ENCODE results near the gene CHMP2B. TPM values are rescaled to one million over a fixed set of nuclear protein-coding genes. Genes with fewer than 3 reads are reported as not detected.

The CHMP2B gene
- total and polyA plus RNA-seq, 2 donors from 2014 or later: 31.7 to 37.8 TPM

GRCh38 chr3:87206070-87206469, 21.0 kb upstream of the CHMP2B start:
- peak; percentile 3 for FAIRE-seq
- Histone ChIP-seq H3K4me1 (ENCODE audit: control insufficient read depth in 2 of 3, insufficient read depth in 2 of 3, low read depth in 1 of 3, low read length in 3 of 3) (no peaks in the 10 kb centered on the region), H3K9ac (ENCODE audit: low read length in 3 of 3) (no peak overlapping the region), H3K4me3 (ENCODE audit: low read length in 3 of 3) (no peak overlapping the region), H3K27me3 (ENCODE audit: control insufficient read depth, insufficient read depth, low read length) (no peaks in the 10 kb centered on the region), H3K27ac (ENCODE audit: low read depth in 2 of 2, low read length in 2 of 2) (no peak overlapping the region), H3K9me3 (ENCODE audit: control insufficient read depth in 2 of 3, insufficient read depth in 1 of 3, low read length in 3 of 3) (no peaks in the 10 kb centered on the region), H3K36me3 (ENCODE audit: control insufficient read depth in 2 of 3, insufficient read depth in 3 of 3, low read length in 3 of 3) (no peaks in the 10 kb centered on the region)
- peak in 2 of 5 donors; percentile 27 to 31 for DNase-seq
- no peak for TF ChIP-seq CTCF (IDR thresholded peaks at IDR 0.05; ENCODE audit: borderline replicate concordance, extremely low read depth, insufficient read depth)
- intact Hi-C loops (cut with DNase I): no loop called here

- no peak for TF ChIP-seq CTCF (IDR thresholded peaks at IDR 0.05; ENCODE audit: borderline replicate concordance, extremely low read depth, insufficient read depth)
- Histone ChIP-seq H3K27ac (ENCODE audit: low read depth in 2 of 2, low read length in 2 of 2) (no peak overlapping the region), H3K9me3 (ENCODE audit: control insufficient read depth in 2 of 3, insufficient read depth in 1 of 3, low read length in 3 of 3) (no peaks in the 10 kb centered on the region), H3K27me3 (ENCODE audit: control insufficient read depth, insufficient read depth, low read length) (no peaks in the 10 kb centered on the region), H3K36me3 (ENCODE audit: control insufficient read depth in 2 of 3, insufficient read depth in 3 of 3, low read length in 3 of 3) (no peaks in the 10 kb centered on the region), H3K9ac (ENCODE audit: low read length in 3 of 3) (no peak overlapping the region), H3K4me1 (ENCODE audit: control insufficient read depth in 2 of 3, insufficient read depth in 2 of 3, low read depth in 1 of 3, low read length in 3 of 3) (no peaks in the 10 kb centered on the region), H3K4me3 (ENCODE audit: low read length in 3 of 3) (no peak overlapping the region)
- DNase-seq (no peak), FAIRE-seq (no peak)
- intact Hi-C loops (cut with DNase I): no loop called here
These were observed 20.5 kb upstream of the CHMP2B start for GRCh38 chr3:87206635-87207034.

GRCh38 chr3:87207460-87207859, 19.6 kb upstream of the CHMP2B start:
- intact Hi-C loops (cut with DNase I): no loop called here
- Histone ChIP-seq H3K9me3 (ENCODE audit: control insufficient read depth in 2 of 3, insufficient read depth in 1 of 3, low read length in 3 of 3) (no peaks in the 10 kb centered on the region), H3K4me1 (ENCODE audit: control insufficient read depth in 2 of 3, insufficient read depth in 2 of 3, low read depth in 1 of 3, low read length in 3 of 3) (no peaks in the 10 kb centered on the region), H3K9ac (ENCODE audit: low read length in 3 of 3) (no peak overlapping the region), H3K4me3 (ENCODE audit: low read length in 3 of 3) (no peak overlapping the region), H3K36me3 (ENCODE audit: control insufficient read depth in 2 of 3, insufficient read depth in 3 of 3, low read length in 3 of 3) (no peaks in the 10 kb centered on the region), H3K27me3 (ENCODE audit: control insufficient read depth, insufficient read depth, low read length) (no peaks in the 10 kb centered on the region), H3K27ac (ENCODE audit: low read depth in 2 of 2, low read length in 2 of 2) (no peak overlapping the region)
- DNase-seq (no peak), FAIRE-seq (no peak)
- TF ChIP-seq CTCF (IDR thresholded peaks at IDR 0.05; ENCODE audit: borderline replicate concordance, extremely low read depth, insufficient read depth): no peak

GRCh38 chr3:87209111-87209510, 18.0 kb upstream of the CHMP2B start:
- H3K27me3 ChIP-seq (ENCODE audit: control insufficient read depth, insufficient read depth, low read length): no peaks in the 10 kb centered on the region
- H3K27ac ChIP-seq (ENCODE audit: low read depth in 2 of 2, low read length in 2 of 2): no peak overlapping the region
- FAIRE-seq: no peak
- intact Hi-C loops (cut with DNase I): no loop called here
- DNase-seq: no peak
- H3K9me3 ChIP-seq (ENCODE audit: control insufficient read depth in 2 of 3, insufficient read depth in 1 of 3, low read length in 3 of 3): no peaks in the 10 kb centered on the region
- H3K4me1 ChIP-seq (ENCODE audit: control insufficient read depth in 2 of 3, insufficient read depth in 2 of 3, low read depth in 1 of 3, low read length in 3 of 3): no peaks in the 10 kb centered on the region
- H3K9ac ChIP-seq (ENCODE audit: low read length in 3 of 3): no peak overlapping the region
- no peaks in the 10 kb centered on the region for H3K36me3 ChIP-seq (ENCODE audit: control insufficient read depth in 2 of 3, insufficient read depth in 3 of 3, low read length in 3 of 3)
- no peak overlapping the region for H3K4me3 ChIP-seq (ENCODE audit: low read length in 3 of 3)
- TF ChIP-seq CTCF (IDR thresholded peaks at IDR 0.05; ENCODE audit: borderline replicate concordance, extremely low read depth, insufficient read depth): no peak

All from kidney (tissue), 14 donors.